ENCODE measurements around the gene DLEU7. TPM values are rescaled to one million over a fixed set of nuclear protein-coding genes. Genes with fewer than 3 reads are reported as not detected.

Gene DLEU7
- total RNA-seq, 1 donor from 2014 or later, result not detected

- no peak for DNase-seq (ENCODE audit: low spot score)
Observed at GRCh38 chr13:50842990-50843256, 569 bp downstream of the DLEU7 start.

DNA sequence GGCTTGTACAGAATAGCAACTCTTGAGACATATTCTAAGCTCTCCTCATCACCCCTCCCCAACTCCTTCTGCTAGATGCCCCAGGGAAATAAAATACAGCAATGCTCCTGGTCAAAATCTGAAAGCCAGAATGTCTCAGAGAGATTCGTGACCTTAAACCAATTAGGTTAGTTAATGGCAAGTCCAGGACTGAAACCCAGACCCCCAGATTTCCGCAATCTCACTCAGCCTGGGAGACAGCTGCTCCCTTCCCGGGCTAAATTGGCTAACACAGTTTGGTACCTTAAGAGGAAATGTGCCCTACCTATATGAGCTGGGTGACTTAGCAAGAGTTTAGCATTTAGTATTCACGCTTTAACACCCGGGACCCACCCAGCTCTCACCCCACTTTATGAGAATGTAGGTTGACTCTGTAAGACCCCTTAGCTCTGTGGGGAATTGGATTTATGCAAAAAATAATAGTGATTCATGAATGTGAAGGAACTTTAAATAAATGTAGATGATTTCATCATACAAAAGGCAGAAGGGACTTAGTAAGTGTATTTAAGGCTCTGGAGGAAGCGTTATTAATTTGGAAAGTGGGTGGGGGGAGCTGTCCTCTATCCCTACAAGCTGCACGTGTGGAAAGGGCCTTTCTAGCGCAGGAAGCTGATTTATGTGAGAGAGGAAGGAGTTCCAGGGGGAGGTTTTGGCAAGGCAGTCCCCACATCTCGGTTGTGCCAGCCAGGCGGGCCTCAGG, 1.1 kb downstream of the DLEU7 start:
- no peak for DNase-seq (ENCODE audit: low spot score)

DNA sequence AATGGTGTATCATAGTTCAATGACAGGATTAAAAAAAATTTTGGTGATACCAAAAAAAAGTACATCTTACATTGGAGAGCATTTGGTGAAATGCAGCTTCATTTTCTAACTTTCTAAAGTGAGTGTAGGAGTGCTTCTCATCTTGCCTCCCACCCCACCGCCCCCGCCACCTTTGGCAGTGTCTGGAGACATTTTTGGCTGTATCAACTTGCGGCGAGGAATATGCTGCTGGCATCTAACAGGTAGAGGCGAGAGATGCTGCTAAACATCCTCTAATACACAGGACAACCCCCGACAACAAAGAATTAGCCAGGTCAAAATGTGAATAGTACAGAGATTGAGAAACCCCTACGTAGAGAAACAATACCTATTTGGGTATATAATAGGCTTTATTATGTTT, 1.7 kb downstream of the DLEU7 start:
- DNase-seq (ENCODE audit: low spot score), result no peak

- DNase-seq (ENCODE audit: low spot score), result no peak
Observed at GRCh38 chr13:50840284-50840683, 3.2 kb downstream of the DLEU7 start.

DNA sequence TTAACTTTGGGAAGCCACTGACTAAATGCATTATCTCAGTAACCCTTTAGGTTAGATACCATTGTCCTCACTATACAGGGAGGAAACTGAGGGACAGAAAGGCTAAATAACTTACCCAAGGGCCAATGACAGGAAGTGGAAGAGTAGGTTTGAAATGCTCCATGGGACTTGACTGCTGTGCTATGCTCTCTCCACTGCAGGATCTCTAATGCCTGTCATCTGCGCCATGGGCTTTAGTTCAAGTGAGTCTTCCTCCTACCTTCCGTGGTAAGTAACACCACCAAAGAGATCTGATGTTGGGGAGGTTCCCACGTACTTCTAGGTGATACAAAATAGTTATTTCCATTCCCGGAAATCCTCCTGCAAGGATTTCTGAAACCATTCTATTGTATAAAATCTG, 3.7 kb downstream of the DLEU7 start:
- no peak for DNase-seq (ENCODE audit: low spot score)

GRCh38 chr13:50838701-50839100, 4.8 kb downstream of the DLEU7 start:
- no peak for DNase-seq (ENCODE audit: low spot score)

GRCh38 chr13:50838031-50838430, 5.5 kb downstream of the DLEU7 start:
- no peak for DNase-seq (ENCODE audit: low spot score)

- no peak for DNase-seq (ENCODE audit: low spot score)
Observed at GRCh38 chr13:50831512-50831911, 12.0 kb downstream of the DLEU7 start.

DNA sequence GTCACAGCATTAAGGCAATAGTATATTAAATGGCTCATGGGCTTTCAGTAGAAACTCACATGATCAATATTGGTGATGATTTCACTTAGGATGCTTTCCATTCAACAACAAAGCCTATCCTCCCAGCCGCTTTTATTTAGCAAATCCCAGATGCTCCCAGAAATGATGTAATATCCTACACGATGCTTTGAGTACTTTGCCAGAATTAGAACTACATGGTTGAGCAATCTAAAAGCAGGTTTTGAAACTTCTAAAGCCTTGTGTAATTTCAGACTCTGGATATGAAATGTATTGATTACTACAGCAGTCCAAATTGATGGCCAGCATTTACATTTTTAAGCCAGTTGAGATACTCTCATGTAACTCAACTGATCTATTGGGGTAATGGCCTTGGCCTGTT, 13.6 kb downstream of the DLEU7 start:
- DNase-seq (ENCODE audit: low spot score), result no peak

DNA sequence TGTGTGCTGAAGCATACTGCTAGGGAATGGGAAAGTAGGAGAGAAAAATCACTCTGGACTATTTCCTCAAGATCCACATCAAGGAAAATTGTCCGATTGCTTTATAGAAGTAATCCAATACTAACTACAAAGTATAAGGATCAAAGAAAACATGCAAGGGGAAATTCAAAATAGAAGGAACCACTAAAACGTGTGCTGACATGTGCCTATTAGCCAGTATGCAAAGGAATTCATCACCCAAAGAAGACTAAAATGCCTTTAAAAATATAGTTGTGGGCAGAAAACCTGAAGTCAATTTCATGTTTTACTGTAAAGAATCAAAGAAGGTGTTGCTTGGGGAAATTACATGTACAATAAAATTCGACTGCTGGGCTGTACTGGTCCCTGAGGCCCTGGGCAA, 14.3 kb downstream of the DLEU7 start:
- no peak for DNase-seq (ENCODE audit: low spot score)

DNA sequence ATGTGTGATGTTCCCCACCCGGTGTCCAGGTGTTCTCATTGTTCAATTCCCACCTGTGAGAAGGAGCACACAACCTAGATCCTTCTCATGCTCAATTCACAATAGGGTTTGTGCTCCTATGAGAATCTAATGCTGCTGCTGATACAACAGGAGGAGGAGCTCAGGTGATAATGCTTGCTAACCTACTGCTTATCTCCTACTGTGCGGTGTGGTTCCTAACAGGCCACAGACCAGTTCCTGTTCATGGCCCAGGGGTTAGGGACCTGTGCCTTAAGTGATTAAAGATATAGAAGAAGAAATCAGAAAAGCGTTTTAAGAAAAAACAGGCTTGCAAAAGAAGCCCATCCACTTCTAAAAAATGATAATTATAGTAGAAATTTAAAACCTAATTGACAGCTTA, 17.5 kb downstream of the DLEU7 start:
- DNase-seq (ENCODE audit: low spot score), result no peak

DNA sequence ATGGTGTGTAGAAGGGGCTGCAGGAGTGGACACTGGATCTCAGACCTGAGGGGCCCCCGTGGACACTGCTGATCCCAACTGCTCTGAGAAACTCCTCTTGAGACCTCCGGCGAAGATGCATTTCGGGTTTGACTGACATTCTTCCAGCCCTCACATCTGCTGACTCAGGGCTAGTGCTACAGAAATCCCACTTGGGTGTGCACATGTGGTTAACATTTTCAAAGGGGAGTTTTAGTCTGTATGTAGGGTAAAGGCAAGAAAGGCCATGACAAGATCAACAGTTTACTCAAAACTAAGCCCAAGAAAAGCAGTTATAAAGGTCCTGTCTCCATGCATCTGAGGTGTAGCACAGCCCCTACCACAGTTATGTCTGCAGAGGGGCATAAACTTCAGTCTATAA, 31.2 kb downstream of the DLEU7 start:
- DNase-seq (ENCODE audit: low spot score), result no peak

GRCh38 chr13:50810998-50811397, 32.5 kb downstream of the DLEU7 start:
- no peak for DNase-seq (ENCODE audit: low spot score)

- DNase-seq (ENCODE audit: low spot score), result no peak
Observed at GRCh38 chr13:50810468-50810867, 33.0 kb downstream of the DLEU7 start.

GRCh38 chr13:50809133-50810090, 34.1 kb downstream of the DLEU7 start:
- no peak for DNase-seq (ENCODE audit: low spot score)

GRCh38 chr13:50805805-50806204, 37.7 kb downstream of the DLEU7 start:
- no peak for DNase-seq (ENCODE audit: low spot score)

- peak; percentile 74 for DNase-seq (ENCODE audit: low spot score)
Observed at GRCh38 chr13:50801087-50801931, 42.2 kb downstream of the DLEU7 start.

DNA sequence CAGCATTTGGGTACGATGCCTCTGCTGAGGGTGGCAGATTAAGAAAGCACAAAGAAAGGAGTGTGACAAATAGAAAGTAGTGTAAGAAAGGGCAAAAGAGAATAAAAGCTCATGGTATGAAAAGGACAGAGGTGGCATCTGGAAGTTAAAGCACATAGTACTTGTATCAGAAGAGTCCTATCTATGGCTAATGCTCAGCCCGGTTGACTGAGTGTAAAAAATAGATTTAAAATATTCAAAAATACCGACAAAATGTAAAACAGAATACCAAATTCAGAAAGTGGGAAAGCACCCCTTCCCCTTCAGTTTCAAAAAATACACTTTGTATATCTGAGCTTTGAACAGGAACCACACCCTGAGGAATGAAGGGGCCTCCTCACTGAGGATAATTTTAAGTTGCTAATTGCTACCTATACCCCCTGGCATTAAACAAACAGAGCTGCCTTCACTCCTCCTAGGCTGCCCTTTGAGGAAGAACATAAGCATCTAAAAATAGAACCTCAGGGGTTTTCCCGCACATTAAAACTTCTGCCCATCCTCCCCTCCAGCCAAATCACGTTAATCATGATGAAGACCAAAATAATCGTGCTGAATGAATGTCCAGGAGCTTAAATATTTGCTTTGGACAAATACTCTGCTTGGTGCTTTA, 43.3 kb downstream of the DLEU7 start:
- no peak for DNase-seq (ENCODE audit: low spot score)

- DNase-seq (ENCODE audit: low spot score), result no peak
Observed at GRCh38 chr13:50798923-50799322, 44.6 kb downstream of the DLEU7 start.

DNA sequence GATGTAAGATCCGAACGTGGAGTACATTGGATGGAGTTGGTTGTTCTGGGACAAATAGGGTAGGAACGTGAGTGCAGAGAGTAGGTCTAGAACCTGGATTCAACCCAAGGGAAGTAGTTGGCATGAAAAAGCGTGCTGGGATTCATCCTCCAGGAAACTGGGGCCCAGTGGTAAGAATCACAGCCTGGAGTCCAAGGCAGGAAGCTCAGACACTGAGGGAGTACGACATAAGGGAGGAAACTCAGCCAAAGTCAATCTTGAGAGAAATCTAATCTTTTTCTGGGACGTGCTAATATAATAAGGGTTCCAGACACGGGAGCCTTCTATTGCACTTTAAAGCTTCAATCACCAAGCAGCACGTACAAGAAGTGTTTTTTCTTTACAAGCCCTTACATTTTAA, 46.4 kb downstream of the DLEU7 start:
- DNase-seq (ENCODE audit: low spot score), result no peak

GRCh38 chr13:50796463-50796862, 47.0 kb downstream of the DLEU7 start:
- DNase-seq (ENCODE audit: low spot score), result no peak

DNA sequence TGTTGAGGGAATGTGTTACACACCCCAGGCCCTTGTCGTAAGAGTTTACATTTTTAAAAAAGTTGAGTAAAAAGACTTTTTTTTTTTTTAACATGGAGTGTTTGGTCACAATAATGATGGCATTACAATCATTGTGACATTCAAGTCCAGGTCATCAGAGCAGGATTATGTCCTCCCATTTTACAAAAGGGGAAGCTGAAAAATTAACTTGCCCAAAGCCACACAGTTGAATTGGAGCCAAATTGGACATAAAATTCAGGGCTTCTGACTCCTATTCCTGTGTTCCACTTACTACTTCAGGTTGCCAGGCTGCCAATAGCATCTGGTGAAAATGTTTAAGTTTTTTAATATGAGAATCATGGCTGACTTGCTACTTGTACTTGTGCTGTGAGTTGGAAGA, 49.3 kb downstream of the DLEU7 start:
- no peak for DNase-seq (ENCODE audit: low spot score)
